Keratinocyte (primary cell): ENCODE measurements around the gene ACYP1. TPM values are rescaled to one million over a fixed set of nuclear protein-coding genes. Genes with fewer than 3 reads are reported as not detected.
A peak's percentile ranks its signal among the peaks of the same experiment; 100 is the strongest.

Source experiments
- DNase-seq: peaks from one replicate; pipeline ENCODE4 v3.0.0-alpha.2; 2011; ENCODE audit warnings: low read depth, missing footprints, low spot score
- FAIRE-seq: peaks from 2 replicates; lab custom pipeline; 2011; peaks lifted over from hg19 to GRCh38; lab: Jason Lieb, UNC
- H2AFZ ChIP-seq: 2 replicates; pipeline ENCODE4 v1.6.0; 2012; ENCODE audit warnings: low read length, control low read depth, inconsistent platforms; ENCODE audit not compliant: control insufficient read depth
- H3K27ac ChIP-seq: 2 replicates; pipeline ENCODE4 v1.5.1; 2011; ENCODE audit warnings: low read length; ENCODE audit not compliant: control insufficient read depth, insufficient read depth
- H3K27me3 ChIP-seq: 3 replicates; pipeline ENCODE4 v1.6.0; 2011; ENCODE audit warnings: low read length; ENCODE audit not compliant: control insufficient read depth, insufficient read depth; ENCODE audit errors: extremely low read depth
- H3K36me3 ChIP-seq, 2 experiments: 2 replicates in 1 of 2; 3 replicates in 1 of 2; pipeline ENCODE4 v1.5.1; 2011; ENCODE audit warnings: low read length in 2 of 2, mild to moderate bottlenecking in 1 of 2; ENCODE audit not compliant: control insufficient read depth in 2 of 2, insufficient read depth in 2 of 2; ENCODE audit errors: extremely low read depth in 1 of 2
- H3K4me1 ChIP-seq: 3 replicates; pipeline ENCODE4 v1.5.1; 2011; ENCODE audit warnings: low read length; ENCODE audit not compliant: control insufficient read depth, insufficient read depth; ENCODE audit errors: extremely low read depth
- H3K4me2 ChIP-seq: 3 replicates; pipeline ENCODE4 v1.6.0; 2011; ENCODE audit warnings: low read depth, low read length; ENCODE audit not compliant: control insufficient read depth, insufficient read depth; ENCODE audit errors: extremely low read depth
- H3K4me3 ChIP-seq, 3 experiments: fragments of 200-600 bp in 1 of 3; sonication (generic) in 1 of 3; 2 replicates in 2 of 3; 3 replicates in 1 of 3; pipeline ENCODE4 v1.5.1; 2011 to 2016; ENCODE audit warnings: low read length in 3 of 3, mild to moderate bottlenecking in 3 of 3, control low read depth in 2 of 3, inconsistent platforms in 1 of 3, low read depth in 1 of 3, mixed read lengths in 1 of 3, mixed run types in 1 of 3, moderate library complexity in 1 of 3; ENCODE audit not compliant: control insufficient read depth in 2 of 3, insufficient read depth in 2 of 3; ENCODE audit errors: extremely low read depth in 1 of 3
- H3K79me2 ChIP-seq: 2 replicates; pipeline ENCODE4 v1.6.0; 2012; ENCODE audit warnings: low read length; ENCODE audit not compliant: control insufficient read depth, insufficient read depth
- H3K9ac ChIP-seq: 3 replicates; pipeline ENCODE4 v1.6.0; 2011; ENCODE audit warnings: low read length; ENCODE audit not compliant: control insufficient read depth, insufficient read depth; ENCODE audit errors: extremely low read depth
- H3K9me1 ChIP-seq: 3 replicates; pipeline ENCODE4 v1.6.0; 2011; ENCODE audit warnings: low read length; ENCODE audit not compliant: control insufficient read depth, insufficient read depth; ENCODE audit errors: extremely low read depth
- H3K9me3 ChIP-seq: 2 replicates; pipeline ENCODE4 v1.5.1; 2012; ENCODE audit warnings: low read depth, low read length; ENCODE audit not compliant: control insufficient read depth
- H4K20me1 ChIP-seq: 3 replicates; pipeline ENCODE4 v1.6.0; 2011; ENCODE audit warnings: low read length; ENCODE audit not compliant: control insufficient read depth, insufficient read depth; ENCODE audit errors: extremely low read depth
- CTCF ChIP-seq, 3 experiments: IDR thresholded peaks in 1 of 3; conservative IDR thresholded peaks in 1 of 3; optimal IDR thresholded peaks in 1 of 3; 2 replicates in 2 of 3; 3 replicates in 1 of 3; pipeline versions ENCODE3 to v1.5.1; 2011; ENCODE audit warnings: low read length in 3 of 3, mild to moderate bottlenecking in 3 of 3, moderate library complexity in 2 of 3, control low read depth in 1 of 3, inconsistent platforms in 1 of 3; ENCODE audit not compliant: insufficient read depth in 2 of 3; ENCODE audit errors: extremely low read depth in 1 of 3
- EZH2 ChIP-seq: IDR thresholded peaks from one replicate; pipeline ENCODE4 v1.6.1; 2012; ENCODE audit warnings: inconsistent platforms, mild to moderate bottlenecking, low read length, moderate library complexity
- dilution Hi-C: fragments of 300-500 bp; cut with MboI; formaldehyde crosslinking; loops from one replicate; pipeline ENCODE4 v1.7.0; 2020; ENCODE audit warnings: low sequenced_read_pairs; ENCODE audit not compliant: extremely low pct_ligation_motif_present
- polyA plus RNA-seq, 5 experiments: library from polyadenylated mRNA; depleted of rRNA in 3 of 5; stranded (reverse) in 3 of 5; stranded (forward) in 1 of 5; unstranded in 1 of 5; fragments of >200 nt; gene quantifications; 1 replicate in 1 of 5; 2 replicates in 3 of 5; 3 replicates in 1 of 5; pipeline versions ENCODE4 v1.2.1 to v1.2.3, GENCODE V29; 2011 to 2012; ENCODE audit warnings: missing spikeins in 2 of 5, low read depth in 1 of 5, low replicate concordance in 1 of 5

The ACYP1 gene
- polyA plus RNA-seq, 1 donor (not counting 4 experiments of a cell fraction or from before 2014, with no cell fraction given) = 32.9 TPM

DNA sequence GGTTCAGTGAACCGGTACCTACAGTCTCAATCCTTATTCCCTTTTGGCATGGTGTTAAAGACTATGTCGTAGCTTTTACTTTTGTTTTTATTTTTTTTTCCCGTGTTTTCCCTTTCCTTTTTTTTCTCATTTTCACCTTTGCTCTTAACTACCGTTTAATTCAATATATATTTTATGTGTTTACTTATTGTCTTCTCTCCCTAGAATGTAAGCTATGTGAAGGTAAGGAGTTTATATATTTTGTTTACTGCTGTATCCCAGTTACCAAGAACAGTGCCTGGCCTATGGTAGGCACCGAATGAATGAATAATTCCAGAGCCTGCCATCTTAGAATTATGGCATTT lies 12.3 kb downstream of the ACYP1 start:
- dilution Hi-C loops = no loop called here
- Histone ChIP-seq H3K79me2 (peaks cover 3% of the 10 kb centered on the region), H3K27ac (peak overlapping the region; percentile 40), H4K20me1 (no peaks in the 10 kb centered on the region), H2AFZ (peak overlapping the region; percentile 34), H3K36me3 (peaks cover 3 to 8% of the 10 kb centered on the region in 2 experiments), H3K9ac (peak overlapping the region; percentile 66), H3K9me3 (no peaks in the 10 kb centered on the region), H3K4me2 (peak overlapping the region; percentile 84), H3K27me3 (no peaks in the 10 kb centered on the region), H3K9me1 (no peaks in the 10 kb centered on the region), H3K4me3 (peak overlapping the region; percentile 40 to 66 (median 52)), H3K4me1 (peaks cover 20% of the 10 kb centered on the region)
- DNase-seq (no peak), FAIRE-seq (no peak)
- TF ChIP-seq CTCF (optimal IDR thresholded peaks at IDR 0.05 in 1 of 3, IDR thresholded peaks at IDR 0.05 in 1 of 3, conservative IDR thresholded peaks at IDR 0.05 in 1 of 3; ENCODE audit: extremely low read depth in 1 of 3, insufficient read depth in 2 of 3, low read length in 3 of 3) (no peak), EZH2 (no peak)

DNA sequence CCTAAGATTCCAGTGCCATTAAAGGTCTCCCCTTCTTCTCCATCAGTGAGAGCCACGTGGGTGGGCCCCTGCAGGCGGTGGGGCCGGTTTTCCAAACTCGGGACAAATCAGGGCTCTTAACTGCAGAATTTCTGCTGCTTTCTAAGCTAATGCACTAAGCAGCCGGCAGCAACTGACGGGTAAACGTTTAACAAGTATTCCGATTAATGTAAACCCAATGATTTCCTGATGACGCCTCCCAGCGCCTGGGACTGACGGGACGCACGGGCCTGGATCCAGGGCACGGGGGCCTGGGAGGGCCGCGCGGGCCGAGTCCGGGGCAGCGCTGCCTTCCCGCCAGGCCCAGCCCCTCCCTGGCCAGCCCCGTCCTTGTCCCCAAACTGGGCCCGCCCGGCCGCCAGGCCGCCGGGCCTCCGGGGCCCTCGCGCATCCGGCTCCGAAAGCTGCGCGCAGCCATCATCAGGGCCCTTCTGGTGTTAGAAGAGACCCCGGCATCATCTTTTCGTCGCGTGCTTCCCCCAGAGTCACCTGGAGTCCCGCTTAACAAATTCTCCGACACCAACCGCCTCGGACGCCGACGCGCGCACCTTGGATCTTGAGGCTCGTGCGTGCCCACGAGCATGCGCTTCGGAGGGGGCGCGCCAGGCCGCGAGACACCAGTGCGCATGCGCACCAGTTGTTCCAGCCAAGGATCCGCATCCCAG lies 12.8 kb downstream of the ACYP1 start, which contains the start of gene MLH3:
TSS of gene MLH3 (minus strand) at position 616 of the 704 bp plus-strand sequence. CDS start 1,812 bp downstream, outside the sequence.
- Histone ChIP-seq H3K79me2 (peaks cover 3% of the 10 kb centered on the region), H3K9me3 (no peaks in the 10 kb centered on the region), H3K9ac (peak within 1 kb of the TSS; percentile 66), H2AFZ (peak within 1 kb of the TSS; percentile 34), H3K4me1 (peaks cover 20% of the 10 kb centered on the region), H3K27me3 (no peaks in the 10 kb centered on the region), H3K36me3 (peaks cover 3 to 8% of the 10 kb centered on the region in 2 experiments), H3K4me2 (peak within 1 kb of the TSS; percentile 84), H3K27ac (peak within 1 kb of the TSS; percentile 40), H4K20me1 (no peaks in the 10 kb centered on the region), H3K9me1 (no peaks in the 10 kb centered on the region), H3K4me3 (peak within 1 kb of the TSS; percentile 40 to 66 (median 52))
- dilution Hi-C loops = no loop called here
- TF ChIP-seq EZH2 (no peak), CTCF (optimal IDR thresholded peaks at IDR 0.05 in 1 of 3, IDR thresholded peaks at IDR 0.05 in 1 of 3, conservative IDR thresholded peaks at IDR 0.05 in 1 of 3; ENCODE audit: extremely low read depth in 1 of 3, insufficient read depth in 2 of 3, low read length in 3 of 3) (peak in 1 of 3 experiments; percentile 14)
- peak; percentile 39 for FAIRE-seq
- DNase-seq = no peak
